Cortex of kidney (tissue), 1 donor: ENCODE data around the gene HOXA1.

Source experiments
- DNase-seq: peaks from one replicate; lab custom pipeline; 2025; lab: John Stamatoyannopoulos, UW

The HOXA1 gene

GRCh38 chr7:27092819-27093110 lies 3.0 kb downstream of the HOXA1 start:
- no peak for DNase-seq

GRCh38 chr7:27091941-27092818 lies 3.6 kb downstream of the HOXA1 start:
- DNase-seq = no peak

- DNase-seq = no peak
Measured at GRCh38 chr7:27091105-27091504, 4.7 kb downstream of the HOXA1 start.

GRCh38 chr7:27088002-27088922 lies 7.5 kb downstream of the HOXA1 start:
- DNase-seq = no peak

- DNase-seq = no peak
Measured at GRCh38 chr7:27083646-27084045, 12.2 kb downstream of the HOXA1 start.

- DNase-seq = no peak
Measured at GRCh38 chr7:27082171-27082570, 13.6 kb downstream of the HOXA1 start.

GRCh38 chr7:27080844-27081436 lies 14.9 kb downstream of the HOXA1 start:
- DNase-seq = no peak

GRCh38 chr7:27079234-27079975 lies 16.4 kb downstream of the HOXA1 start:
- no peak for DNase-seq

GRCh38 chr7:27078616-27079233 lies 17.1 kb downstream of the HOXA1 start:
- DNase-seq = no peak

GRCh38 chr7:27073076-27073475 lies 22.7 kb downstream of the HOXA1 start:
- no peak for DNase-seq

GRCh38 chr7:27071622-27072390 lies 24.0 kb downstream of the HOXA1 start:
- DNase-seq = no peak

GRCh38 chr7:27068259-27068658 lies 27.5 kb downstream of the HOXA1 start:
- no peak for DNase-seq

- no peak for DNase-seq
Measured at GRCh38 chr7:27066148-27066547, 29.7 kb downstream of the HOXA1 start.

- DNase-seq = no peak
Measured at GRCh38 chr7:27065709-27066108, 30.1 kb downstream of the HOXA1 start.

- DNase-seq = no peak
Measured at GRCh38 chr7:27064661-27065060, 31.1 kb downstream of the HOXA1 start.

GRCh38 chr7:27064159-27064558 lies 31.6 kb downstream of the HOXA1 start:
- no peak for DNase-seq

GRCh38 chr7:27062946-27063345 lies 32.9 kb downstream of the HOXA1 start:
- no peak for DNase-seq

- DNase-seq = no peak
Measured at GRCh38 chr7:27053153-27053552, 42.6 kb downstream of the HOXA1 start.

GRCh38 chr7:27051451-27051850 lies 44.3 kb downstream of the HOXA1 start:
- DNase-seq = no peak

GRCh38 chr7:27048438-27048837 lies 47.4 kb downstream of the HOXA1 start:
- no peak for DNase-seq
